Ishikawa (cell line): Measurements from ENCODE around the gene SP4.

ENCODE experiments used
- CEBPB ChIP-seq: IDR thresholded peaks from 2 replicates; pipeline ENCODE4 v1.6.1; 2012
- CREB1 ChIP-seq: IDR thresholded peaks from 2 replicates; pipeline ENCODE4 v1.6.1; 2012; ENCODE audit warnings: low read depth
- EGR1 ChIP-seq: IDR thresholded peaks from 2 replicates; pipeline ENCODE4 v1.6.1; 2012
- EP300 ChIP-seq: IDR thresholded peaks from 2 replicates; pipeline ENCODE4 v1.6.1; 2012; ENCODE audit warnings: borderline replicate concordance
- FOXM1 ChIP-seq: IDR thresholded peaks from 2 replicates; pipeline ENCODE4 v1.6.1; 2012; ENCODE audit warnings: low read depth, borderline replicate concordance
- NFIC ChIP-seq: IDR thresholded peaks from 2 replicates; pipeline ENCODE4 v1.6.1; 2012
- RAD21 ChIP-seq: IDR thresholded peaks from 2 replicates; pipeline ENCODE4 v1.6.1; 2012; ENCODE audit warnings: low read depth
- TAF1 ChIP-seq: IDR thresholded peaks from 2 replicates; pipeline ENCODE4 v1.6.1; 2012; ENCODE audit warnings: low read depth, mild to moderate bottlenecking
- TCF12 ChIP-seq: IDR thresholded peaks from 2 replicates; pipeline ENCODE4 v1.6.1; 2012; ENCODE audit warnings: low read depth
- TEAD4 ChIP-seq: IDR thresholded peaks from 2 replicates; pipeline ENCODE4 v1.6.1; 2012
- YY1 ChIP-seq: IDR thresholded peaks from 2 replicates; pipeline ENCODE4 v1.6.1; 2012; ENCODE audit warnings: low read depth
- ZBTB7A ChIP-seq: IDR thresholded peaks from 2 replicates; pipeline ENCODE4 v1.6.1; 2012; ENCODE audit warnings: low read depth
- TF ChIP-seq, protein P1 (sequence below): IDR thresholded peaks from 2 replicates; pipeline ENCODE4 v1.6.1; 2012
- TF ChIP-seq, protein P2 (sequence below): IDR thresholded peaks from 2 replicates; pipeline ENCODE4 v1.6.1; 2012; ENCODE audit warnings: low read depth, mild to moderate bottlenecking
- TF ChIP-seq, protein P3 (sequence below): IDR thresholded peaks from 2 replicates; pipeline ENCODE4 v1.6.1; 2012

Gene SP4

DNA sequence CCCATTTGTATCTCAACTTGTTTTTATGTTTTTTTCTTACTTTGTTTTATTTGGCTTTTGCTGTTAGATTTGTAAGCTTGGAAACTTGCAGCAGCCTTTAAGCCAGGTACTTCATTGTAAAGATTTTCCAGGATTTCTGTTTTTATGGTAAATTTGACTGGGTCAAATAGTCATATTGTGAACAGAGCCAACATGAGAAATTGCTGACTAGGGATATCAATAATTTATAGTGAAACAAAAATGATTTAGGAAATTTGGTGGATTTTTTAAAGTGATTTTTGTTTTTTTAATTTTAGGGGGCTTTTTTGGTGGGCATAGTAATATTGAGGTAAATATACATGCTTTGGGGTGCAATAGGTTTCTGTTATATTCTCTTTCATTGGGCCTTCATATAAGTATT, 22.2 kb downstream of the SP4 start:
- TF ChIP-seq EGR1 = no peak
- TF ChIP-seq CREB1 = no peak
- TF ChIP-seq, protein P1, sequence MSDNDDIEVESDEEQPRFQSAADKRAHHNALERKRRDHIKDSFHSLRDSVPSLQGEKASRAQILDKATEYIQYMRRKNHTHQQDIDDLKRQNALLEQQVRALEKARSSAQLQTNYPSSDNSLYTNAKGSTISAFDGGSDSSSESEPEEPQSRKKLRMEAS = no peak
- no peak for TF ChIP-seq FOXM1
- TF ChIP-seq, protein P2, sequence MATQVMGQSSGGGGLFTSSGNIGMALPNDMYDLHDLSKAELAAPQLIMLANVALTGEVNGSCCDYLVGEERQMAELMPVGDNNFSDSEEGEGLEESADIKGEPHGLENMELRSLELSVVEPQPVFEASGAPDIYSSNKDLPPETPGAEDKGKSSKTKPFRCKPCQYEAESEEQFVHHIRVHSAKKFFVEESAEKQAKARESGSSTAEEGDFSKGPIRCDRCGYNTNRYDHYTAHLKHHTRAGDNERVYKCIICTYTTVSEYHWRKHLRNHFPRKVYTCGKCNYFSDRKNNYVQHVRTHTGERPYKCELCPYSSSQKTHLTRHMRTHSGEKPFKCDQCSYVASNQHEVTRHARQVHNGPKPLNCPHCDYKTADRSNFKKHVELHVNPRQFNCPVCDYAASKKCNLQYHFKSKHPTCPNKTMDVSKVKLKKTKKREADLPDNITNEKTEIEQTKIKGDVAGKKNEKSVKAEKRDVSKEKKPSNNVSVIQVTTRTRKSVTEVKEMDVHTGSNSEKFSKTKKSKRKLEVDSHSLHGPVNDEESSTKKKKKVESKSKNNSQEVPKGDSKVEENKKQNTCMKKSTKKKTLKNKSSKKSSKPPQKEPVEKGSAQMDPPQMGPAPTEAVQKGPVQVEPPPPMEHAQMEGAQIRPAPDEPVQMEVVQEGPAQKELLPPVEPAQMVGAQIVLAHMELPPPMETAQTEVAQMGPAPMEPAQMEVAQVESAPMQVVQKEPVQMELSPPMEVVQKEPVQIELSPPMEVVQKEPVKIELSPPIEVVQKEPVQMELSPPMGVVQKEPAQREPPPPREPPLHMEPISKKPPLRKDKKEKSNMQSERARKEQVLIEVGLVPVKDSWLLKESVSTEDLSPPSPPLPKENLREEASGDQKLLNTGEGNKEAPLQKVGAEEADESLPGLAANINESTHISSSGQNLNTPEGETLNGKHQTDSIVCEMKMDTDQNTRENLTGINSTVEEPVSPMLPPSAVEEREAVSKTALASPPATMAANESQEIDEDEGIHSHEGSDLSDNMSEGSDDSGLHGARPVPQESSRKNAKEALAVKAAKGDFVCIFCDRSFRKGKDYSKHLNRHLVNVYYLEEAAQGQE = no peak
- TF ChIP-seq TCF12 = no peak
- TF ChIP-seq ZBTB7A = no peak
- TF ChIP-seq, protein P3, sequence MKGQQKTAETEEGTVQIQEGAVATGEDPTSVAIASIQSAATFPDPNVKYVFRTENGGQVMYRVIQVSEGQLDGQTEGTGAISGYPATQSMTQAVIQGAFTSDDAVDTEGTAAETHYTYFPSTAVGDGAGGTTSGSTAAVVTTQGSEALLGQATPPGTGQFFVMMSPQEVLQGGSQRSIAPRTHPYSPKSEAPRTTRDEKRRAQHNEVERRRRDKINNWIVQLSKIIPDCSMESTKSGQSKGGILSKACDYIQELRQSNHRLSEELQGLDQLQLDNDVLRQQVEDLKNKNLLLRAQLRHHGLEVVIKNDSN = no peak
- no peak for TF ChIP-seq TAF1
- no peak for TF ChIP-seq CEBPB
- no peak for TF ChIP-seq TEAD4
- no peak for TF ChIP-seq EP300
- TF ChIP-seq YY1 = no peak
- no peak for TF ChIP-seq RAD21
- no peak for TF ChIP-seq NFIC

DNA sequence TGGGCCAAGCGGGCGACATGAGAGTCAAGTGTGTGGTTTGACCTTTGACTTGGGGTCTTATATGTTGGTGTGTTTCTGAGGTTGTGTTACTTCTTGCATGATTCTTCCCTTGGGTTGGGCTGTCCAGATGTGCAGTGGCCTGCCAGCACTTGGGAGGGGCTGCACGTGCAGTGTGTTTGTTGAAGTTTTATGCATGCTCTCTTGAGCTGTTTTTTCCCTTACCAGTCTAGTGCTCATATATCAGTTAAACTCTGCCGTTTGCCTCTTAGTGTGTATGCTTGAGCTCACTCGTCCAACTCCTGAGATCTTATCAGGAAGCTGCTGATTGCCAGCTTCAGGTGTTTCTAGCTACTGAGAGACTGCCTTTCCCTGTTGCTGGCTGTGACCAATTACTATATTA, 23.1 kb downstream of the SP4 start:
- TF ChIP-seq FOXM1 (no peak), TAF1 (no peak), EP300 (no peak), TEAD4 (no peak), CREB1 (no peak), CEBPB (no peak), RAD21 (no peak), YY1 (no peak), ZBTB7A (no peak), TCF12 (no peak)
- TF ChIP-seq, protein P3 = no peak
- TF ChIP-seq, protein P2 = no peak
- TF ChIP-seq, protein P1 = no peak

DNA sequence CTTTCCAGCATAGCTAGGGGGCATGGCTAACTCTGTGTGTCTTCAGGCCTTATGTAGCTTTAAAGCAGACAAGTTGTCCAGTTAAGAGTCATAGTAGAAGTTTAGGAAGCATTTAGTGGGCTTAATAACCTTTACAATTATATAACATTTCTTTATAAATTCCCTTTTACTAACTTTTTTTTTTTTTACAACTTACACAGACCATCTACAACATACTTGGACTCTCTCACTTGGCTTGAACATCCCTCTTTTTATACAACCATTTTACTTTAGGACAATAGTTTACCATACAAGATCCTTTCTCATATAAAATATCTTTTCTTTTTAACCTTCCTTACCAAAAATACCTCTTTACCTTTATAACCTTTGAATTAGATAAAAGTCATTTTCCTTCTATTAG, 26.3 kb downstream of the SP4 start:
- TF ChIP-seq YY1 (no peak), TCF12 (no peak), EP300 (no peak), RAD21 (no peak), ZBTB7A (no peak), TAF1 (no peak), CREB1 (no peak), FOXM1 (no peak), EGR1 (no peak), TEAD4 (no peak), CEBPB (no peak), NFIC (no peak)
- TF ChIP-seq, protein P3 = no peak
- TF ChIP-seq, protein P1 = no peak
- TF ChIP-seq, protein P2 = no peak

DNA sequence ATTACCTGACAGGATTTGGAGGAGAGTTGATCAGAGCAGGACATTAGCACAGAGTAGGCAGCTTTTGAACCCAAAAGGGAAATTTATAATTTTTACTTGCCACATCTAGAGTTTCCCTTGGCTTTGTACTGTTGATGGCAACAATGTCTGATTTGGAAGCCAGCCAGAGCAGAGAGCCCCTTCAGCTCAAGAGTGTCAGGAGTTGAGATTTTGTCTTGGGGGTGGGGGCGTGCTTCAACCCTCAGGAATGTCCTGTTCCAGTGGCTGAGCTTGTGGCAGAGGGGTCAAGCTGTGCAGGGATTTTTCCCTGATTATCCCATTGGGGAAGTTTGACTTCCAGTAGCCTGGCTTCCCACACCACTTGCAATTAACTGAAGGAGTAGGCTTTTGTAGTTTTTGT, 27.0 kb downstream of the SP4 start:
- no peak for TF ChIP-seq FOXM1
- no peak for TF ChIP-seq EGR1
- no peak for TF ChIP-seq RAD21
- no peak for TF ChIP-seq TAF1
- no peak for TF ChIP-seq YY1
- TF ChIP-seq, protein P1 = no peak
- no peak for TF ChIP-seq EP300
- no peak for TF ChIP-seq ZBTB7A
- TF ChIP-seq NFIC = no peak
- TF ChIP-seq TCF12 = no peak
- TF ChIP-seq, protein P2 = no peak
- TF ChIP-seq TEAD4 = no peak
- TF ChIP-seq CREB1 = no peak
